Measurements from ENCODE around the gene RDM1. TPM values are rescaled to one million over a fixed set of nuclear protein-coding genes. Genes with fewer than 3 reads are reported as not detected.
"Not testable (repeated sequence)": the region's sequence is repeated elsewhere in the genome, so short reads cannot be mapped to it uniquely, and the experiment has no call there.

The RDM1 gene
- total RNA-seq, 2 donors from 2014 or later, result not detected

DNA sequence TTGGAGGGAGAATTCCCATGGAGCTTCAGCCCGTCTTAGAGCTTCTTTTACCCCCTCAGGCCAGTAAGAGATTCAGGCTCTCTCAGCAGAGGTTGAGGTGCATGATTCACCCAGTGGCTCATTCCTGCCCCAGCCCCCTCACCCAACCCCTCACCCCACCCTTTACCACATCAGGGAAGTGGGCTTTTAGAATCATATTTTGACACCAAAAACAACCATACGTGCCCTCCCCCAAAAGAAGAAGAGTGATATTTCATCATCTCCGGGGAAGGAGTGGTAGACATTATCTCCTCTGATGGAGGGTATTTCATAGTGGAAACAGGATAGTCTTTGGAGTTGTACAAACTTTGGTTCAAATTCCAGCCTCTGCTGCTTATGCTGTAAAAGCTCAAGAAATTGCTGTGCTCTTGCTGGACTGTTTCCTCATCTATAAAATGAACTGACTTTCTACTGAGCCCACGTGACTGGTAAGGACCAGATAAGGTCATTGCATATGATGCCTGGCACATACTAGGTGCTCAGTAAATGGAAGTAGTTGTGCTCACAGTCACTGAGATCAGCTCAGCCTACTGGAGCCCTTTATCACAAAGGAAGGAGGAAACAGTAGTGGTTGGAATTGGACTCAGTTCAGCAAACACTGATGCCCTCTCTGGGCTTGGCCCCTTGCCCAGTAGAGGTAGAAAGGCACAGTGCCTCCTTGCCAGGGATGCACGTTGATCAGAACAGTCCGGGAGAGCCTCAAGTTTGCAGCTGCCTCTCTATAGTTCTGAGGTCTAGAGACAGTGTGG lies 32.1 kb downstream of the RDM1 start:
- Histone ChIP-seq H3K27me3 (replicated peaks; ENCODE audit: insufficient read depth) (no peaks in the 10 kb centered on the region), H3K4me1 (ENCODE audit: control insufficient read depth in 1 of 2, low read depth in 2 of 2) (no peaks in the 10 kb centered on the region), H3K9me3 (no peaks in the 10 kb centered on the region), H3K27ac (no peak overlapping the region), H3K36me3 (no peaks in the 10 kb centered on the region), H3K4me3 (no peak overlapping the region)
- DNase-seq (ENCODE audit: low spot score) (no peak), ATAC-seq (ENCODE audit: insufficient number of reproducible peaks, low FRiP score, low read depth) (no peak)
- TF ChIP-seq, protein P1, sequence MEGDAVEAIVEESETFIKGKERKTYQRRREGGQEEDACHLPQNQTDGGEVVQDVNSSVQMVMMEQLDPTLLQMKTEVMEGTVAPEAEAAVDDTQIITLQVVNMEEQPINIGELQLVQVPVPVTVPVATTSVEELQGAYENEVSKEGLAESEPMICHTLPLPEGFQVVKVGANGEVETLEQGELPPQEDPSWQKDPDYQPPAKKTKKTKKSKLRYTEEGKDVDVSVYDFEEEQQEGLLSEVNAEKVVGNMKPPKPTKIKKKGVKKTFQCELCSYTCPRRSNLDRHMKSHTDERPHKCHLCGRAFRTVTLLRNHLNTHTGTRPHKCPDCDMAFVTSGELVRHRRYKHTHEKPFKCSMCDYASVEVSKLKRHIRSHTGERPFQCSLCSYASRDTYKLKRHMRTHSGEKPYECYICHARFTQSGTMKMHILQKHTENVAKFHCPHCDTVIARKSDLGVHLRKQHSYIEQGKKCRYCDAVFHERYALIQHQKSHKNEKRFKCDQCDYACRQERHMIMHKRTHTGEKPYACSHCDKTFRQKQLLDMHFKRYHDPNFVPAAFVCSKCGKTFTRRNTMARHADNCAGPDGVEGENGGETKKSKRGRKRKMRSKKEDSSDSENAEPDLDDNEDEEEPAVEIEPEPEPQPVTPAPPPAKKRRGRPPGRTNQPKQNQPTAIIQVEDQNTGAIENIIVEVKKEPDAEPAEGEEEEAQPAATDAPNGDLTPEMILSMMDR (IDR thresholded peaks at IDR 0.05), result no peak

DNA sequence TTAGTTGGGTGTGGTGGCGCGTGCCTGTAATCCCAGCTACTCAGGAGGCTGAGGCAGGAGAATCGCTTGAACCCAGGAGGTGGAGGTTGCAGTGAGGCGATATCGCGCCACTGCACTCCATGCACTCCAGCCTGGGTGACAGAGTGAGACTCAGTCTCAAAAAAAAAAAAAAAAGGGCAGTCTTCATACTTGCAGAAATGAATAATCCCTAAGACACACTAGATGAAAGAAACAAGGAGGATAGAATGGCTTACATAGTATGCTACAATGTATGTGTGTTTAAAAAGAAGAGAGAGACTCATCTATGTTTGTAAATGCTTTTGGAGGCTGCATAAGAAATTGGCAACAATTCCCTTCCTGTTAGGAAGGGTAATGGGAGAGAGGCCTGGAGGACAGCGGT lies 32.8 kb downstream of the RDM1 start:
- not testable (repeated sequence) for ATAC-seq (ENCODE audit: insufficient number of reproducible peaks, low FRiP score, low read depth); H3K4me1 ChIP-seq (ENCODE audit: control insufficient read depth in 1 of 2, low read depth in 2 of 2)

DNA sequence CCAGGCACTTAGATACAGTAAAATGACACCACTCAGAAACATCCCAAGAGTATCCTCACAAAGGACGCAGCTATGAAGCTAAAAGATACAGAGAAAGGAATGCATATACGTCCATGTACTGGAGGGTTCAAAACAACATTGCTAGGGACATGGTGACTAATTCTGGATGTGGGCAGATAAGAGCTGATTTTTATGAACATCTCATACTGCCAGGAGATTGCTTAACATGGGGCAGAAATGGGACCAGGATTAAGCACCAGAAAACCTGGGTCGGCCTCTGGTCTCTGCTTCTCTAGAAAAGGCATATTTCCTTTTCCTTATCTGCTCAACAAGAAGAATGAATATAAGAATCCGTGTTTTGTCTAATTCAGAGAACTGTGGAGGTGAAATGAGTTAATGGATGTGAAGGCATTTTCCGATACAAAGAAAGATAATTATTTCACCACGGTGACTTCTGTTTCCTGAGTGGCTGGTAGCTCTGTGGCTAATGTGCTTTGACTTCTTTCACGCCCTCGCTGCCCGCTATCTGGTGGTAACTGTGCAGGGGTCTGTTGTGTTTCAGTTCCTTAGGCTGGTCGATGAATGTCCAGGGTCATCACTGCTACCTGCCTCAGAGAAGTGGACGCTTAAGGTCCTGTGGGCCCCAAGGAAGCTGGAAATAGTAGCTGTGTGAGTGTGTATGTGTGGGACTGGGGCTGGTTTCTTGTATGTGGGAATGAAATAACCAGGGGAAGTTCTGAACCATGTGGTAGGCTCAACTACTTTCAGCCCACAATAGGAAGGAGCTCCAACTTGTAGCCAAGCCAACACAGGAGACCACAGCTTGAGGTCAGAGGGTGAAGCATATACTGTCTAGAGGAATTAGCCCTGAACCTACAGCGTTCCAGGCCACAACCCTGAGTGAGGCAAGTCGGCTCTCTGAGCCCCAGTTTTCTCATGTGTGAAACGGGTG lies 34.7 kb downstream of the RDM1 start:
- H3K36me3 ChIP-seq, result no peaks in the 10 kb centered on the region
- no peaks in the 10 kb centered on the region for H3K4me1 ChIP-seq (ENCODE audit: control insufficient read depth in 1 of 2, low read depth in 2 of 2)
- TF ChIP-seq, protein P1 (IDR thresholded peaks at IDR 0.05), result no peak
- H3K27ac ChIP-seq, result no peak overlapping the region
- no peak overlapping the region for H3K4me3 ChIP-seq
- H3K9me3 ChIP-seq, result no peaks in the 10 kb centered on the region
- ATAC-seq (ENCODE audit: insufficient number of reproducible peaks, low FRiP score, low read depth), result no peak
- H3K27me3 ChIP-seq (replicated peaks; ENCODE audit: insufficient read depth), result no peaks in the 10 kb centered on the region
- DNase-seq (ENCODE audit: low spot score), result no peak

More for the DNA sequence above, 32.8 kb downstream of the RDM1 start:
- not testable (repeated sequence) for DNase-seq (ENCODE audit: low spot score); H3K27me3 ChIP-seq (replicated peaks; ENCODE audit: insufficient read depth); H3K4me3 ChIP-seq; H3K36me3 ChIP-seq; H3K9me3 ChIP-seq; H3K27ac ChIP-seq

DNA sequence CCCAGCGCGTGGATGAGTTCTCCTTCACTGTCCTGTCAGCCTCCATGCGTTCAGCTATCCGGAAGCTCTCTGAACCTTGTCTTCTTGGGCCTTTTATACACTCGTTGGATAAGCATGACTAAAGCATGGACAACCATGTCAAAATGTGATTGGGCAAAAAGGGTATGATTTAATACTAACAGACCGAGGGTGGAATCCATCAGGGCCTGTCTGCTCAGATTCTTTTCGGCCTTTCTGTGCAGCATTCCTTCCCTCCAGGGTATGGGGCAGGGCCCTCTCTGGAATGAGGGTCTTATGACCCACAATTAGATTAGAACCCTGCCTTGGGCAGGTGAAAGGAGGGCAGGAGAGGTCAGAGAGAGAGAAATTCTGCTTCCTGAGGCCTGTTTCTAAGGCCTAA lies 36.4 kb downstream of the RDM1 start:
- no peak for ATAC-seq (ENCODE audit: insufficient number of reproducible peaks, low FRiP score, low read depth)

DNA sequence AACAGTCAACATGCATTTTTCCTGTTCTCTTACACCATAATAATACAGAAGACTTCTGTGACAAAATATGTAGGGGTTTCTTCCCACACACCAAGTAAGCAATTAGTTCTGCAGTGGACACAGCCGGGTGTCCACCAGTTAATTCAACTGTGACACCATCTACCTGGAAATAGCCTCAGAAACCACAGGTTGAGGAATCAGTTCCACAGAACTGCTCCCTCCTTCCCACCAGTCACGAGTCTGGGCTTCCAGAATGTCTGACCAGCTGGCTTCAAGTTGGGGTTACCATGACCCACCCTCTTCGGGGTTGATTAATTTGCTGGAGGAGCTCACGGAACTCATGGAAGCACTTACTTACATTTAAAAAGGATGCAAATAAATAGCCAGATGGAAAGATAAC lies 36.8 kb downstream of the RDM1 start:
- peaks cover 6 to 8% of the 10 kb centered on the region in 2 donors for H3K4me1 ChIP-seq (ENCODE audit: control insufficient read depth in 1 of 2, low read depth in 2 of 2)
- no peak for DNase-seq (ENCODE audit: low spot score)
- no peaks in the 10 kb centered on the region for H3K36me3 ChIP-seq
- no peak for ATAC-seq (ENCODE audit: insufficient number of reproducible peaks, low FRiP score, low read depth)
- no peaks in the 10 kb centered on the region for H3K27me3 ChIP-seq (replicated peaks; ENCODE audit: insufficient read depth)
- H3K4me3 ChIP-seq, result no peak overlapping the region
- H3K27ac ChIP-seq, result no peak overlapping the region
- TF ChIP-seq, protein P1 (IDR thresholded peaks at IDR 0.05), result no peak
- H3K9me3 ChIP-seq, result no peaks in the 10 kb centered on the region

More for the DNA sequence above, 36.4 kb downstream of the RDM1 start:
- no peak for DNase-seq (ENCODE audit: low spot score)
- Histone ChIP-seq H3K27me3 (replicated peaks; ENCODE audit: insufficient read depth) (no peaks in the 10 kb centered on the region), H3K4me1 (ENCODE audit: control insufficient read depth in 1 of 2, low read depth in 2 of 2) (peaks cover 6 to 8% of the 10 kb centered on the region in 2 donors), H3K9me3 (no peaks in the 10 kb centered on the region), H3K27ac (no peak overlapping the region), H3K36me3 (no peaks in the 10 kb centered on the region), H3K4me3 (no peak overlapping the region)
- TF ChIP-seq, protein P1 (IDR thresholded peaks at IDR 0.05), result no peak
